GM18870 (cell line): ENCODE data around the gene CNTD1.

ENCODE experiments used
- ATAC-seq: cut with Tn5 transposase; IDR thresholded peaks from one replicate; pipeline ENCODE4 v1.9.1; 2021; ENCODE audit warnings: moderate library complexity; ENCODE audit not compliant: unreplicated experiment

Gene CNTD1

DNA sequence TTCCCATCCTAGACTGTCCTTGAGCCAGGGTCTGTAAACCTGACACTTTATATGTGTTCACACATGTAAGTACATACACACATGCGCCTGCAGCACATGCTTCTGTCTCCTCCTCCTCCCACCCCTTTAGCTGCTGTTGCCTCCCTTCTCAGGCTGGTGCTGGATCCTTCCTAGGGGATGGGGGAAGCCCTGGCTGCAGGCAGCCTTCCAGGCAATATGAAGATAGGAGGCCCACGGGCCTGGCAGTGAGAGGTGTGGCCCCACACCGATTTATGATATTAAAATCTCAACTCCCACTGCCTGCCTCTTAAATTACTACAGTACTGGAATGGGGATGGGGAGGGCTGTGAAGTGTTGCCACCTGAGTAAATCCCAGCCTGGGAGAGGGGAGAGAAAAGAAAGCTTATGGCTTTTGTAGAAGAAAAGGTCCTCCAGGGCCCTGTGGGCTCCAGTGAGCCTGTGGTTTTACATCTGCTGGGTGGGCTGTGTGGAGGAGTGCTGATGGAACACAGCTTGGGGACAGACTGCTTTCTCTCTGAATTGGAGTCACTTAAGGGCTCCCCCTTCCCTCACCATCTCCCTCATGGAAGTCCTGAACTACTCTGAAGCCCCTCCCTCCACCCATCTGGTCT is 19.2 kb upstream of the CNTD1 start:
- ATAC-seq = no peak

DNA sequence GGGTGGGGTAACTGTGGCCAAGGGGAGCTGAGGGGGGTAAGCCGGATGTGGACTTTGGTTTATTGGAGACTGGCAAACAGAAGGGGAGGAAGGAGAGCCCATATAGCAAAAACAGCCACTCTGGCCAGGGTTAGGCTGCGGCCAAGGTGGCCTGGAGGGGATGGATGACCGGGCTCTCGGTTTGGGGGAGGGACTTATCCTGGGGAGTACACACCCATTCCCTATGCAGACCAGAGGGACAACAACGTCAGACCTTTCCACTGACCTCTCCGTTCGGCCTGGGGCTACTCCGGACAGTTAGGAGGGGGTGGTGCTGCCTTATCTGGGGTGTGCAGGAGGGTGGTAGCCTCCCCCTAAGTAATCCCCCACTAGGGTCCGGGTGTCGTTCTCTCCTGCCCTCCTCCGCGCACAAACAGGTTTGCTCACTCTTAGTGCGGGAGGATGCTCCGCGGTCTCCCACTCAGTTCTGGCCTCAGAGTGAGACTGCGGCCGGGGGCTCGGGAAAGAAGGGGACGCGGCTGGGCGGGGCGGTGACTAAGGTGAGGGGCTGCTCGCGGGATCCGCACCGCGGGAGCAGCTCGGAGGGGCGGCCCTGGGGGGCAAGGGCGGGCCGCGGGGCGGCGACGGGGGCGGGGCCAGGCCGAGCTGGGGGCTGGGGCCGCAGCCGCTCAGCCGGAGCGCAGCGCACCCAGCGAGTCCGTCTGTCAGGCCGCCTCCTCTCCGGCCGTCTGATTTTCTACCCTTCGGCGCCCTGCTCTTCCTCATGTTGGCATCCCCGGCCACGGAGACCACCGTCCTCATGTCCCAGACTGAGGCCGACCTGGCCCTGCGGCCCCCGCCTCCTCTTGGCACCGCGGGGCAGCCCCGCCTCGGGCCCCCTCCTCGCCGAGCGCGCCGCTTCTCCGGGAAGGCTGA is 18.5 kb upstream of the CNTD1 start, which contains the start of gene WNK4:
Gene WNK4 (plus strand): TSS at position 675 of the 915 bp plus-strand sequence. CDS start 89 bp downstream, at position 764.
- ATAC-seq = no peak

GRCh38 chr17:42780851-42781638 is 17.6 kb upstream of the CNTD1 start:
- ATAC-seq = no peak

DNA sequence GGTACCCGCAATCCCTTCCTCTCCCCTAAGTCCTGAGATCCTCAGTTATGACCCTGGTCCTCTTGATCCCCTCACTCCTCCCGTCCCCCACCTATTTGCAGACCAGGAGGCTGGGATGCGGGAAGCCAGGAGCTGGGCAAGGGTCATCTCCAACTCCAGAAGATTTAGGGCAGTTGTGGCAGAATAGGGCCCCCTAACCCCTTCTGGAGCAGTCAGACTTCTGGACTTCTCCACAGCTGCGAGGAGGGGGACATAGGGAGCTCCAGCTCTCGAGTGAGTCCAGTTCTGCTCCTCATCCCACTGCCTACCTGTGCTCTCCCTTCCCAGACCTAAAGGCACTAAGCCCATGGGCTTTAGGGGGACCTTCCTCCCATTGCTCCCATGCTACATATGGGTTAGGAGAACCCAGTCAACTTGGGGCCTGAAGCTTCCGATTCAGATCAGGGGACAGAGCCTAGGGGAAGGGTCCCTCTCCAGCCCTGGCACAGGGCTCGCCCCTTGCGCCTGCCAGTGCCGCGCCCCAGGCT is 17.0 kb upstream of the CNTD1 start:
- no peak for ATAC-seq

GRCh38 chr17:42782166-42783061 is 16.2 kb upstream of the CNTD1 start:
- ATAC-seq = no peak

DNA sequence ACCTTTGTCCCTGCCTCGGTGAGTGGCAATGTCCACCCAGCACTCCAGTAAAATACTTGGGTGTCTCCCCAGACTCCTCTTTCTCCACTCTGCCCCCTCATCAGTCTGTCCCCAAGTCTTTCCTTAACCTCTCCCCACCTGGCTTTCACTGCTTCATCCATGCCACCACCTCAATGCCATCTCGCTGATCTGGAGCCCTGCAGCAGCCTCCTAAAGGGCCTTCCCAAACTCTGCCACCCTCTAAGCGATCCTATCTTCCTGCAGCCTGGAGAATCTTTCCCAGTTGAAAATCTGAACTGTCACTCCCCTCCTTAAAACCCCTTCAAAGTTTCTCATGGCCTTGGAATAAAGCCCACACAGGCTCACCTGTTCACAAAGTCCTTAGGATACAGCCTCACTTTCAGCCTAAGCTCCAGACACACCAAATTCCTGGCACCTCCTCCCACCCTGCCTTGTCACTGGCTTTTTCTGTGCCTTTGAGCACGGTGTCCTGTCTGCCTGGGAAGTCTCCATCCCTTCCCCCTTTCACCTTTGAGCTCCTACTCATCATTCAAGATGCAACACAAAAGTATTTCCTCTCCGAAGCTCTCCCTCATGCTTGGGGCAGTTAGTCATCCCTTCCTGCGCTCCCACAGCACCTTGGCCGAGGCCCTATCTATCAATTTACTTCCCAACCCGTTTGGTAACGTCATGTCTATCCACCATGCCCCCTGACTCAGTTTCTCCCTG is 15.4 kb upstream of the CNTD1 start:
- no peak for ATAC-seq

DNA sequence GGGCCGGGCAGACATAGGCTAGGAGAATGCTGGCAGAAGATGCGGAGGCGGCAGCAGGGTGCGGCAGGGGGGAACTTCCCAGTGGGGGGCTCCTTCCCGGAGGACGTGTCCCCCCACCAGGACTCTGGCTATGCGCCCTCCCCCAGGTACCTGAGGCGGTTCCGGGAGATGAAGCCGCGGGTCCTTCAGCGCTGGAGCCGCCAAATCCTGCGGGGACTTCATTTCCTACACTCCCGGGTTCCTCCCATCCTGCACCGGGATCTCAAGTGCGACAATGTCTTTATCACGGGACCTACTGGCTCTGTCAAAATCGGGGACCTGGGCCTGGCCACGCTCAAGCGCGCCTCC is 14.9 kb upstream of the CNTD1 start:
- ATAC-seq = no peak

- no peak for ATAC-seq
These were observed 14.3 kb upstream of the CNTD1 start for GRCh38 chr17:42784409-42784808.

GRCh38 chr17:42784811-42785592 is 13.7 kb upstream of the CNTD1 start:
- ATAC-seq = no peak

GRCh38 chr17:42787266-42787665 is 11.4 kb upstream of the CNTD1 start:
- no peak for ATAC-seq

DNA sequence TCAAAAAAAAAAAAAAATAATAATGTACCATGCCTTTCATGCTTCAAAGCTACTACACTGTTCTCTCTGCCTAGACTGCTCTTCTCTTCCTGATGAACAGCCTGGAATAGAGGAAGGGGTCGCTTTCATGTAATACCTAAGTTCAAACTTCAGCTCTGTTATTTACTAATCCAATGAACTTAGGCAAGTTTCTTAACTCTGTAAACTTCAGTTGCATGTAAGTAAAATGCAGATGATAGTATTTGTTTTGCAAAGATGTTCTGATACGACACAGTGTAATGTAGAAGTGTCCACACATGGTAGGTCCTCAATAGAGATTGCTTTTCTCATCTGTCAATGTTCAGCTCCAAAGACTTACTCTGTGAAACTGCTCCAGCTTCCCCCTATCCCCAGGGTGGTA is 6.7 kb upstream of the CNTD1 start:
- ATAC-seq = no peak

- no peak for ATAC-seq
These were observed 6.1 kb upstream of the CNTD1 start for GRCh38 chr17:42792545-42792944.

- no peak for ATAC-seq
These were observed 3.6 kb upstream of the CNTD1 start for GRCh38 chr17:42795061-42795460.

DNA sequence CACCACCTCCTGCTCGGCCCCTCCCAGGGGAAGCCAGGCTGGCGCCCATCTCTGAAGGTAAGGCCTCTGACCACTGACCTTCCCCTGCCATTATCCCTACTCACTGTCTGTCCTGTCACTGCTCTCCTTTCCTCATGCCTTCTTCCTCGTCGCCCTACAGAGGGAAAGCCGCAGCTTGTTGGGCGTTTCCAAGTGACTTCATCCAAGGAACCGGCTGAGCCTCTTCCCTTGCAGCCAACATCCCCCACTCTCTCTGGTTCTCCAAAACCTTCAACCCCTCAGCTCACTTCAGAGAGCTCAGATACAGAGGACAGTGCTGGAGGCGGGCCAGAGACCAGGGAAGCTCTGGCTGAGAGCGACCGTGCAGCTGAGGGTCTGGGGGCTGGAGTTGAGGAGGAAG is 3.2 kb upstream of the CNTD1 start:
- no peak for ATAC-seq

- no peak for ATAC-seq
These were observed 2.4 kb upstream of the CNTD1 start for GRCh38 chr17:42796066-42796758.

- no peak for ATAC-seq
These were observed 1.3 kb upstream of the CNTD1 start for GRCh38 chr17:42797067-42798007.

DNA sequence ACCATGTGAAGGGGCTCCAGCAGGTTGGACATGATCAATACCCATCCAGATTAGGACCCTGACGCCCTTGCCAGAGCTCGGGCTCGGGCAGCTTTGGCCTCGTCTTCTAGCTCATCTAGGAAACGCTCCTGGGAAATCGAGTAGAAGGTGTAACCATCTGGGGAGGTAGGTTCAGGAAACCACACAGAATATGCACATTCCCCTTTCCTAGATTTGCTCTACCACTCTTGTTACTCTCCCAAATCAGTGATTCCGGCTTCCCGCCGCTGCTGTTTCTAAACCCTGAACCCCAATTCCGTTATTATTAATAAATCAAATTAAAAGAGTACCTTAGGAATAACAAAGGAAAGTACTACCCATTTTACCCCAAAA is 664 bp upstream of the CNTD1 start:
- ATAC-seq = no peak
